Measurements from ENCODE around the gene RAD18. TPM values are rescaled to one million over a fixed set of nuclear protein-coding genes. Genes with fewer than 3 reads are reported as not detected.

Gene RAD18
- polyA plus RNA-seq, 3 donors, result 1.9 to 6.9 (median 5.1) TPM

GRCh38 chr3:8875836-8876235 is 87.4 kb downstream of the RAD18 start:
- Mint-ChIP-seq H3K27ac (no peak overlapping the region), H3K4me1 (no peaks in the 10 kb centered on the region), H3K27me3 (ENCODE audit: low read depth in 3 of 3) (peaks cover 0 to under 1% (median 0%) of the 10 kb centered on the region in 3 donors), H3K4me3 (no peak overlapping the region), H3K36me3 (peaks cover 24 to 35% of the 10 kb centered on the region in 2 donors), H3K9me3 (peaks cover 0 to 5% (median 0%) of the 10 kb centered on the region in 7 donors)
- Histone ChIP-seq H4K20me1 (ENCODE audit: insufficient read depth, low read length) (no peaks in the 10 kb centered on the region), H3K36me3 (replicated peaks in 1 of 2; ENCODE audit: control insufficient read depth in 1 of 2, insufficient read depth in 2 of 2, low read length in 2 of 2) (peaks cover 6 to 43% of the 10 kb centered on the region in 2 donors), H3K27me3 (ENCODE audit: control insufficient read depth in 2 of 2, insufficient read depth in 2 of 2, low read length in 2 of 2) (no peaks in the 10 kb centered on the region), H3K4me3 (replicated peaks in 1 of 3; ENCODE audit: low read depth in 2 of 3, low read length in 3 of 3) (no peak overlapping the region), H2AFZ (ENCODE audit: insufficient read depth, low read depth, low read length, poor library complexity, severe bottlenecking) (no peak overlapping the region), H3K4me1 (ENCODE audit: control insufficient read depth in 1 of 2, insufficient read depth in 2 of 2, low read length in 2 of 2) (no peaks in the 10 kb centered on the region), H3K79me2 (ENCODE audit: insufficient read depth, low read length) (no peaks in the 10 kb centered on the region), H3K27ac (ENCODE audit: low read depth in 1 of 2, low read length in 2 of 2) (no peak overlapping the region), H3K4me2 (replicated peaks; ENCODE audit: extremely low read depth, low read length, poor library complexity, severe bottlenecking) (no peak overlapping the region), H3K9me3 (replicated peaks in 1 of 2; ENCODE audit: control insufficient read depth in 1 of 2, insufficient read depth in 1 of 2, low read length in 2 of 2) (no peaks in the 10 kb centered on the region), H3K9ac (ENCODE audit: insufficient read depth, low read length, poor library complexity, severe bottlenecking) (no peak overlapping the region)
- TF ChIP-seq, protein P1, sequence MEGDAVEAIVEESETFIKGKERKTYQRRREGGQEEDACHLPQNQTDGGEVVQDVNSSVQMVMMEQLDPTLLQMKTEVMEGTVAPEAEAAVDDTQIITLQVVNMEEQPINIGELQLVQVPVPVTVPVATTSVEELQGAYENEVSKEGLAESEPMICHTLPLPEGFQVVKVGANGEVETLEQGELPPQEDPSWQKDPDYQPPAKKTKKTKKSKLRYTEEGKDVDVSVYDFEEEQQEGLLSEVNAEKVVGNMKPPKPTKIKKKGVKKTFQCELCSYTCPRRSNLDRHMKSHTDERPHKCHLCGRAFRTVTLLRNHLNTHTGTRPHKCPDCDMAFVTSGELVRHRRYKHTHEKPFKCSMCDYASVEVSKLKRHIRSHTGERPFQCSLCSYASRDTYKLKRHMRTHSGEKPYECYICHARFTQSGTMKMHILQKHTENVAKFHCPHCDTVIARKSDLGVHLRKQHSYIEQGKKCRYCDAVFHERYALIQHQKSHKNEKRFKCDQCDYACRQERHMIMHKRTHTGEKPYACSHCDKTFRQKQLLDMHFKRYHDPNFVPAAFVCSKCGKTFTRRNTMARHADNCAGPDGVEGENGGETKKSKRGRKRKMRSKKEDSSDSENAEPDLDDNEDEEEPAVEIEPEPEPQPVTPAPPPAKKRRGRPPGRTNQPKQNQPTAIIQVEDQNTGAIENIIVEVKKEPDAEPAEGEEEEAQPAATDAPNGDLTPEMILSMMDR (IDR thresholded peaks at IDR 0.05), result no peak
- intact Hi-C loops (cut with micrococcal nuclease), result no loop called here
- DNase-seq, result no peak

DNA sequence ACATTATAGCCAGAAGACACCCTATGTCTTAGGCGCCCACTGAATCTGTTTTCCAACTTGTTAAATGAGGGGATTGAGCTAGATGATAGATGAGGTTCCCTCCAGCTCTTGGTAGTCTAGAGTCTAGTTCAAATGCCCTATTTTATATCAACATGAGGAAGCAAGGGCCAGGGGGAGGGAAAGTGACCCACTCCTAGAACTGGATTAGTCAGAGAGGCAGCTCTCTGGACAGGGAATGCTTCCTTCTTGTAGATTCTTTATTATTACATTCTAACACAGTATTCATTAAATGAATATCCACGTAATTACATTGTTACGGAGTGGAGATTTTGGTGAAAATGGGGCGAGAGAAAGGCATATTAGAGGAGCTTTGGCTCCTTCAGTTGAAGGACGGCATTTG is 89.5 kb downstream of the RAD18 start:
- no peak overlapping the region for H3K4me3 Mint-ChIP-seq
- Histone ChIP-seq H3K27ac (ENCODE audit: low read depth in 1 of 2, low read length in 2 of 2) (no peak overlapping the region), H3K27me3 (ENCODE audit: control insufficient read depth in 2 of 2, insufficient read depth in 2 of 2, low read length in 2 of 2) (no peaks in the 10 kb centered on the region), H3K36me3 (replicated peaks in 1 of 2; ENCODE audit: control insufficient read depth in 1 of 2, insufficient read depth in 2 of 2, low read length in 2 of 2) (peaks cover 2 to 22% of the 10 kb centered on the region in 2 donors), H3K4me1 (ENCODE audit: control insufficient read depth in 1 of 2, insufficient read depth in 2 of 2, low read length in 2 of 2) (no peaks in the 10 kb centered on the region), H3K4me3 (replicated peaks in 1 of 3; ENCODE audit: low read depth in 2 of 3, low read length in 3 of 3) (no peak overlapping the region), H3K79me2 (ENCODE audit: insufficient read depth, low read length) (no peaks in the 10 kb centered on the region), H3K9ac (ENCODE audit: insufficient read depth, low read length, poor library complexity, severe bottlenecking) (no peak overlapping the region), H3K9me3 (replicated peaks in 1 of 2; ENCODE audit: control insufficient read depth in 1 of 2, insufficient read depth in 1 of 2, low read length in 2 of 2) (no peaks in the 10 kb centered on the region), H3K4me2 (replicated peaks; ENCODE audit: extremely low read depth, low read length, poor library complexity, severe bottlenecking) (no peak overlapping the region), H2AFZ (ENCODE audit: insufficient read depth, low read depth, low read length, poor library complexity, severe bottlenecking) (no peak overlapping the region), H4K20me1 (ENCODE audit: insufficient read depth, low read length) (no peaks in the 10 kb centered on the region)
- intact Hi-C loops (cut with micrococcal nuclease), result no loop called here
- no peak for DNase-seq
- peaks cover 0 to 3% (median 0%) of the 10 kb centered on the region in 3 donors for H3K27me3 Mint-ChIP-seq (ENCODE audit: low read depth in 3 of 3)
- peaks cover 11 to 20% of the 10 kb centered on the region in 2 donors for H3K36me3 Mint-ChIP-seq
- H3K9me3 Mint-ChIP-seq, result peaks cover 0 to 5% (median 0%) of the 10 kb centered on the region in 7 donors
- TF ChIP-seq, protein P1 (IDR thresholded peaks at IDR 0.05), result no peak
- WGBS (ENCODE audit: insufficient coverage), result no CpG with 5 or more reads among the region's 5 CpGs
- H3K27ac Mint-ChIP-seq, result no peak overlapping the region
- no peaks in the 10 kb centered on the region for H3K4me1 Mint-ChIP-seq

Measured in CD14-positive monocyte (primary cell).